Tibial nerve (tissue), 3 donors: ENCODE results near the gene SLC25A44.
"Not testable (repeated sequence)": the region's sequence is repeated elsewhere in the genome, so short reads cannot be mapped to it uniquely, and the experiment has no call there.

ENCODE experiments used
- POLR2A ChIP-seq, 2 donors: fragments of 450-650 bp; IDR thresholded peaks; one replicate each; pipeline ENCODE4 v1.6.1; 2017; ENCODE audit warnings: antibody characterized with exemption in 2 of 2, mild to moderate bottlenecking in 2 of 2, moderate library complexity in 2 of 2
- TF ChIP-seq, protein P1 (sequence below), 5 experiments: fragments of 200-600 bp in 3 of 5; fragments of 450-650 bp in 2 of 5; sonication (generic) in 3 of 5; IDR thresholded peaks; one replicate each; pipeline ENCODE4 v1.5.1; 2016 to 2019; ENCODE audit warnings: antibody characterized with exemption in 5 of 5, mild to moderate bottlenecking in 3 of 5, moderate library complexity in 2 of 5

DNA sequence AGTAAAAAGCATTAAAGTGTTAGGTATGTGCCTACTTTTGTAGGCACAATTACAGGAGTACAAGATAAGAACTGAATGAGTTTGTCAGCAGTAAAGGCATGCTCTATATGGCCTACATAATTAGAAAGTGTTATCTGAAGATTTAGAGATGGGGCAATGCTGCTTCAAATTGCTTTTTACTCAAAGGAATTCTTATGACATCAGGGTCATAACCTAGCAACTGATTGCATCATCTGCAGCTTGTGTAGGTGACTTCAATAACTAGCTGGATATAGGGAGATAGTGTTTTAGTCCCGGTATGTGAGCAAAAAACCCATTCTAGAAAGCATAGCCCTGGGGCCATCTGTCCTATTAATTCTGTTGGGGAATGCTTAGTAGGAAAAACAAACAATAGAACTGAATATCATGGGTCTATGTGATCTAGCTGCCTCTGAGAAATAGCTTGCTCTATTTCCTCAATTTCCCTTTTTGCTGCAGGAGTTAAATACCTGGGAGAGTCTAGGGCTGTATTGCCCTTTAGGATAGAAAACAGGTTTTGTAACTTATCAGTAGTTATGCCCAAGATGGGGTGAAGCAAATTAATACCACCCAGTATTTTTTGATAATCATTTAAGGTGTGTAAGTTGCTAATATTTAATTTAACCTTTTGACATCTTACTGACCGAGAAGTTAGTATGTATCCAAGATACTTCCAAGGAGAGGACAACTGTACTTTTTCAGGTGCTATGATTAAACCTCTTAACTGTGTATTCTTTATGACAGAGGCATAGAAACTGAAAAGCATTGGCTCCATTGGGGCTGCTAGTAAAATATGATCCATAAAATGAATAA, 7.3 kb upstream of the SLC25A44 start:
- TF ChIP-seq, protein P1, sequence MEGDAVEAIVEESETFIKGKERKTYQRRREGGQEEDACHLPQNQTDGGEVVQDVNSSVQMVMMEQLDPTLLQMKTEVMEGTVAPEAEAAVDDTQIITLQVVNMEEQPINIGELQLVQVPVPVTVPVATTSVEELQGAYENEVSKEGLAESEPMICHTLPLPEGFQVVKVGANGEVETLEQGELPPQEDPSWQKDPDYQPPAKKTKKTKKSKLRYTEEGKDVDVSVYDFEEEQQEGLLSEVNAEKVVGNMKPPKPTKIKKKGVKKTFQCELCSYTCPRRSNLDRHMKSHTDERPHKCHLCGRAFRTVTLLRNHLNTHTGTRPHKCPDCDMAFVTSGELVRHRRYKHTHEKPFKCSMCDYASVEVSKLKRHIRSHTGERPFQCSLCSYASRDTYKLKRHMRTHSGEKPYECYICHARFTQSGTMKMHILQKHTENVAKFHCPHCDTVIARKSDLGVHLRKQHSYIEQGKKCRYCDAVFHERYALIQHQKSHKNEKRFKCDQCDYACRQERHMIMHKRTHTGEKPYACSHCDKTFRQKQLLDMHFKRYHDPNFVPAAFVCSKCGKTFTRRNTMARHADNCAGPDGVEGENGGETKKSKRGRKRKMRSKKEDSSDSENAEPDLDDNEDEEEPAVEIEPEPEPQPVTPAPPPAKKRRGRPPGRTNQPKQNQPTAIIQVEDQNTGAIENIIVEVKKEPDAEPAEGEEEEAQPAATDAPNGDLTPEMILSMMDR (IDR thresholded peaks at IDR 0.05), result not testable (repeated sequence)
- TF ChIP-seq POLR2A (IDR thresholded peaks at IDR 0.05), result not testable (repeated sequence)
